Thyroid gland (tissue), 4 donors: Measurements from ENCODE around the gene POLD1.

ENCODE experiments used
- POLR2A ChIP-seq, 2 donors: fragments of 450-650 bp; IDR thresholded peaks; one replicate each; pipeline ENCODE4 v1.6.1; 2017; ENCODE audit warnings: antibody characterized with exemption in 2 of 2, mild to moderate bottlenecking in 2 of 2, moderate library complexity in 1 of 2
- TF ChIP-seq, protein P1 (sequence below), 6 experiments: fragments of 200-600 bp in 3 of 6; fragments of 450-650 bp in 3 of 6; sonication (generic) in 3 of 6; IDR thresholded peaks; one replicate each; pipeline ENCODE4 v1.5.1; 2016 to 2019; ENCODE audit warnings: antibody characterized with exemption in 6 of 6, mild to moderate bottlenecking in 2 of 6, inconsistent platforms in 1 of 6, moderate library complexity in 1 of 6

DNA sequence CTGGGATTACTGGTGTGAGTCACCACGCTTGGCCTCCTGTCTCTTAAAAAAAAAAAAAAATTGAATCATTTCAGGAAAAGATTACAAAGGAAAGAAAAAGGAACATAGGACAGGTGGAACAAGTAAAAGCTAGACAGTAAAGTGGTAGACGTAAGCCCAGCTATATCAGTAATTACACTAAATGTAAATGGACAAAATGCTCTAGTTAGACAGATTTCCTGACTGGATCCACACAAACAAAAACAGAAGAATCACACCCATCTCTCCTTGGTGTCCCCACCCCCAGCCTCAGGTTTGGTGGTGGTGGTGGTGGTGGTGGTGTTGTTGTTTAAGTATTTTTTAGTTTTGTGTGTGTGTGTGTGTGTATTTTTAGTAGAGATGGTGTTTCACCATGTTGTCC lies 28.3 kb downstream of the POLD1 start:
- TF ChIP-seq, protein P1, sequence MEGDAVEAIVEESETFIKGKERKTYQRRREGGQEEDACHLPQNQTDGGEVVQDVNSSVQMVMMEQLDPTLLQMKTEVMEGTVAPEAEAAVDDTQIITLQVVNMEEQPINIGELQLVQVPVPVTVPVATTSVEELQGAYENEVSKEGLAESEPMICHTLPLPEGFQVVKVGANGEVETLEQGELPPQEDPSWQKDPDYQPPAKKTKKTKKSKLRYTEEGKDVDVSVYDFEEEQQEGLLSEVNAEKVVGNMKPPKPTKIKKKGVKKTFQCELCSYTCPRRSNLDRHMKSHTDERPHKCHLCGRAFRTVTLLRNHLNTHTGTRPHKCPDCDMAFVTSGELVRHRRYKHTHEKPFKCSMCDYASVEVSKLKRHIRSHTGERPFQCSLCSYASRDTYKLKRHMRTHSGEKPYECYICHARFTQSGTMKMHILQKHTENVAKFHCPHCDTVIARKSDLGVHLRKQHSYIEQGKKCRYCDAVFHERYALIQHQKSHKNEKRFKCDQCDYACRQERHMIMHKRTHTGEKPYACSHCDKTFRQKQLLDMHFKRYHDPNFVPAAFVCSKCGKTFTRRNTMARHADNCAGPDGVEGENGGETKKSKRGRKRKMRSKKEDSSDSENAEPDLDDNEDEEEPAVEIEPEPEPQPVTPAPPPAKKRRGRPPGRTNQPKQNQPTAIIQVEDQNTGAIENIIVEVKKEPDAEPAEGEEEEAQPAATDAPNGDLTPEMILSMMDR (IDR thresholded peaks at IDR 0.05), result no peak
- no peak for TF ChIP-seq POLR2A (IDR thresholded peaks at IDR 0.05)
